GM23338 (cell line): ENCODE measurements around the gene SCN9A. TPM values are rescaled to one million over a fixed set of nuclear protein-coding genes. Genes with fewer than 3 reads are reported as not detected.

Experiments used
- ATAC-seq: fragments of 200-7000 bp; cut with Tn5 transposase; 3 replicates; pipeline ENCODE4 v1.9.1; 2020
- DNase-seq: peaks from one replicate; pipeline ENCODE4 v3.0.0-alpha.2; 2015; ENCODE audit warnings: low spot score
- H2AFZ ChIP-seq: fragments of 200-600 bp; sonication (generic); 2 replicates; pipeline ENCODE4 v1.8.0; 2016; ENCODE audit warnings: antibody characterized with exemption, mild to moderate bottlenecking, moderate library complexity
- H3F3A ChIP-seq: fragments of 200-600 bp; sonication (generic); replicated peaks from 2 replicates; pipeline ENCODE4 v1.8.0; 2017; ENCODE audit warnings: antibody characterized with exemption, mixed run types, low read depth
- H3K27ac ChIP-seq: fragments of 200-600 bp; sonication (generic); 2 replicates; pipeline ENCODE4 v1.6.1; 2016; ENCODE audit warnings: low read depth
- H3K27me3 ChIP-seq: fragments of 200-600 bp; sonication (generic); 2 replicates; pipeline ENCODE4 v1.8.0; 2016; ENCODE audit warnings: mild to moderate bottlenecking, mixed run types, moderate library complexity; ENCODE audit not compliant: insufficient read depth
- H3K36me3 ChIP-seq: fragments of 200-600 bp; sonication (generic); 2 replicates; pipeline ENCODE4 v1.8.0; 2016; ENCODE audit warnings: mild to moderate bottlenecking; ENCODE audit not compliant: insufficient read depth
- H3K4me1 ChIP-seq: fragments of 200-600 bp; sonication (generic); 2 replicates; pipeline ENCODE4 v1.8.0; 2016; ENCODE audit warnings: mild to moderate bottlenecking, moderate library complexity; ENCODE audit not compliant: insufficient read depth
- H3K4me2 ChIP-seq: fragments of 200-600 bp; sonication (generic); 2 replicates; pipeline ENCODE4 v1.7.1; 2017; ENCODE audit warnings: mixed run types
- H3K4me3 ChIP-seq: fragments of 200-600 bp; sonication (generic); 2 replicates; pipeline ENCODE4 v1.6.1; 2016; ENCODE audit warnings: mixed run types
- H3K79me2 ChIP-seq: fragments of 200-600 bp; sonication (generic); replicated peaks from 2 replicates; pipeline ENCODE4 v1.8.0; 2017; ENCODE audit warnings: mild to moderate bottlenecking; ENCODE audit not compliant: insufficient read depth
- H3K9me2 ChIP-seq: fragments of 200-600 bp; sonication (generic); 2 replicates; pipeline ENCODE4 v1.8.0; 2017; ENCODE audit not compliant: insufficient read depth
- H4K20me1 ChIP-seq: fragments of 200-600 bp; sonication (generic); replicated peaks from 2 replicates; pipeline ENCODE4 v1.8.0; 2017; ENCODE audit warnings: mild to moderate bottlenecking; ENCODE audit not compliant: insufficient read depth
- H3K27ac Mint-ChIP-seq: 2 replicates; pipeline ENCODE4 v1.8.0; 2020; ENCODE audit warnings: inconsistent platforms, mild to moderate bottlenecking, moderate library complexity, mixed read lengths
- H3K27me3 Mint-ChIP-seq: 3 replicates; pipeline ENCODE4 v1.8.0; 2022; ENCODE audit warnings: low read depth, mild to moderate bottlenecking, moderate library complexity, mixed read lengths, inconsistent platforms; ENCODE audit not compliant: insufficient read depth, poor library complexity
- H3K36me3 Mint-ChIP-seq: 3 replicates; pipeline ENCODE4 v1.8.0; 2021; ENCODE audit warnings: low read depth, mild to moderate bottlenecking, inconsistent platforms, moderate library complexity, mixed read lengths
- H3K4me1 Mint-ChIP-seq: 3 replicates; pipeline ENCODE4 v1.8.0; 2020; ENCODE audit warnings: mild to moderate bottlenecking, inconsistent platforms, mixed read lengths
- H3K4me3 Mint-ChIP-seq: 3 replicates; pipeline ENCODE4 v1.8.0; 2021; ENCODE audit warnings: moderate library complexity, mild to moderate bottlenecking, inconsistent platforms, mixed read lengths
- H3K9me3 Mint-ChIP-seq: 3 replicates; pipeline ENCODE4 v1.8.0; 2020; ENCODE audit warnings: moderate library complexity, mild to moderate bottlenecking, inconsistent platforms, mixed read lengths
- CREB1 ChIP-seq: fragments of 250-450 bp; sonication (Bioruptor Pico); IDR thresholded peaks from 2 replicates; pipeline ENCODE4 v1.5.0; 2020; ENCODE audit warnings: low read depth, mild to moderate bottlenecking, moderate library complexity
- CTCF ChIP-seq, 2 experiments: fragments of 200-600 bp in 1 of 2; sonication (generic) in 1 of 2; conservative IDR thresholded peaks; 2 replicates each; pipeline versions ENCODE4 v1.5.1 to v1.6.1; 2016 to 2017; ENCODE audit warnings: antibody characterized with exemption in 2 of 2, low read depth in 2 of 2, mild to moderate bottlenecking in 2 of 2, moderate library complexity in 1 of 2
- ETS1 ChIP-seq: IDR thresholded peaks from 2 replicates; pipeline ENCODE4 v1.6.1; 2016; ENCODE audit warnings: antibody characterized with exemption
- EZH2 ChIP-seq: fragments of 200-600 bp; sonication (generic); IDR thresholded peaks from one replicate; pipeline ENCODE4 v1.8.0; 2017; ENCODE audit warnings: antibody characterized with exemption, mild to moderate bottlenecking, low read depth; ENCODE audit not compliant: unreplicated experiment
- EZH2phosphoT487 ChIP-seq: fragments of 200-600 bp; sonication (generic); IDR thresholded peaks from one replicate; pipeline ENCODE4 v1.8.1; 2018; ENCODE audit warnings: antibody characterized with exemption; ENCODE audit not compliant: unreplicated experiment
- JUNB ChIP-seq: IDR thresholded peaks from one replicate; pipeline ENCODE4 v1.6.1; 2016; ENCODE audit warnings: antibody characterized with exemption; ENCODE audit not compliant: unreplicated experiment
- NANOG ChIP-seq: IDR thresholded peaks from 2 replicates; pipeline ENCODE4 v1.6.1; 2016; ENCODE audit warnings: antibody characterized with exemption, borderline replicate concordance
- POLR2AphosphoS5 ChIP-seq: IDR thresholded peaks from 2 replicates; pipeline ENCODE4 v1.6.1; 2016; ENCODE audit warnings: antibody characterized with exemption, low read depth
- REST ChIP-seq: IDR thresholded peaks from one replicate; pipeline ENCODE4 v1.6.1; 2018; ENCODE audit warnings: antibody characterized with exemption; ENCODE audit not compliant: unreplicated experiment
- STAT1 ChIP-seq: IDR thresholded peaks from one replicate; pipeline ENCODE4 v1.6.1; 2016; ENCODE audit warnings: antibody characterized with exemption; ENCODE audit not compliant: unreplicated experiment
- ZNF114 ChIP-seq: fragments of 250-450 bp; sonication (Bioruptor Pico); IDR thresholded peaks from 2 replicates; pipeline ENCODE4 v1.5.0; 2020; ENCODE audit warnings: mild to moderate bottlenecking, moderate library complexity
- ZNF331 ChIP-seq: fragments of 250-450 bp; sonication (Bioruptor Pico); IDR thresholded peaks from 2 replicates; pipeline ENCODE4 v1.5.0; 2020; ENCODE audit warnings: low read depth, mild to moderate bottlenecking, moderate library complexity
- polyA plus RNA-seq: library from polyadenylated mRNA; unstranded; fragments of >200 nt; fragmentation: Nextera tagmentation; extraction: Ambion mirVana; gene quantifications from 2 replicates; pipeline ENCODE4 v1.2.1, GENCODE V29; 2016
- total RNA-seq: library from RNA; depleted of rRNA; stranded (reverse); fragments of >200 nt; shearing (Covaris generic); gene quantifications from 2 replicates; pipeline ENCODE4 v1.2.3, GENCODE V29; 2014

Gene SCN9A
- total and polyA plus RNA-seq, 2 experiments from 2014 or later: 8.8 to 9.5 TPM

- TF ChIP-seq CTCF (conservative IDR thresholded peaks at IDR 0.05; ENCODE audit: low read depth in 2 of 2): no peak
- no peak for TF ChIP-seq JUNB
- TF ChIP-seq CREB1: no peak
- TF ChIP-seq REST: no peak
- no peak for TF ChIP-seq POLR2AphosphoS5
- TF ChIP-seq NANOG: no peak
- TF ChIP-seq ETS1: no peak
- TF ChIP-seq ZNF331 (CRISPR knock-in tag): no peak
- no peak for TF ChIP-seq STAT1
Measured at GRCh38 chr2:166242309-166242708, 133.4 kb downstream of the SCN9A start (continued).

- Mint-ChIP-seq H3K4me3 (no peak overlapping the region), H3K36me3 (no peaks in the 10 kb centered on the region), H3K4me1 (peaks cover 12% of the 10 kb centered on the region), H3K27ac (no peak overlapping the region), H3K27me3 (no peaks in the 10 kb centered on the region), H3K9me3 (no peaks in the 10 kb centered on the region)
- H3F3A ChIP-seq: no peaks in the 10 kb centered on the region
- no peak overlapping the region for H3K27ac ChIP-seq
- no peak overlapping the region for H3K4me2 ChIP-seq
- no peaks in the 10 kb centered on the region for H4K20me1 ChIP-seq
- H2AFZ ChIP-seq: no peak overlapping the region
- H3K4me3 ChIP-seq: no peak overlapping the region
- DNase-seq (no peak), ATAC-seq (no peak)
- no peaks in the 10 kb centered on the region for H3K27me3 ChIP-seq
- no peaks in the 10 kb centered on the region for H3K9me2 ChIP-seq
- H3K79me2 ChIP-seq: no peaks in the 10 kb centered on the region
- no peaks in the 10 kb centered on the region for H3K36me3 ChIP-seq
- peaks cover 7% of the 10 kb centered on the region for H3K4me1 ChIP-seq
- TF ChIP-seq EZH2 (no peak), ZNF331 (CRISPR knock-in tag) (no peak), REST (no peak), CTCF (conservative IDR thresholded peaks at IDR 0.05; ENCODE audit: low read depth in 2 of 2) (no peak), POLR2AphosphoS5 (no peak), JUNB (no peak), ETS1 (no peak), CREB1 (no peak), EZH2phosphoT487 (no peak), ZNF114 (CRISPR knock-in tag) (no peak)
Measured at GRCh38 chr2:166240387-166241313, 135.1 kb downstream of the SCN9A start.
